GM23338 (cell line): ENCODE measurements around the gene C12orf42.

Experiments
- CREB1 ChIP-seq: fragments of 250-450 bp; sonication (Bioruptor Pico); IDR thresholded peaks from 2 replicates; pipeline ENCODE4 v1.5.0; 2020; ENCODE audit warnings: low read depth, mild to moderate bottlenecking, moderate library complexity
- EZH2 ChIP-seq: fragments of 200-600 bp; sonication (generic); IDR thresholded peaks from one replicate; pipeline ENCODE4 v1.8.0; 2017; ENCODE audit warnings: antibody characterized with exemption, mild to moderate bottlenecking, low read depth; ENCODE audit not compliant: unreplicated experiment
- EZH2phosphoT487 ChIP-seq: fragments of 200-600 bp; sonication (generic); IDR thresholded peaks from one replicate; pipeline ENCODE4 v1.8.1; 2018; ENCODE audit warnings: antibody characterized with exemption; ENCODE audit not compliant: unreplicated experiment
- JUNB ChIP-seq: IDR thresholded peaks from one replicate; pipeline ENCODE4 v1.6.1; 2016; ENCODE audit warnings: antibody characterized with exemption; ENCODE audit not compliant: unreplicated experiment
- POLR2AphosphoS5 ChIP-seq: IDR thresholded peaks from 2 replicates; pipeline ENCODE4 v1.6.1; 2016; ENCODE audit warnings: antibody characterized with exemption, low read depth
- STAT1 ChIP-seq: IDR thresholded peaks from one replicate; pipeline ENCODE4 v1.6.1; 2016; ENCODE audit warnings: antibody characterized with exemption; ENCODE audit not compliant: unreplicated experiment
- ZNF331 ChIP-seq: fragments of 250-450 bp; sonication (Bioruptor Pico); IDR thresholded peaks from 2 replicates; pipeline ENCODE4 v1.5.0; 2020; ENCODE audit warnings: low read depth, mild to moderate bottlenecking, moderate library complexity
- TF ChIP-seq, protein P1 (sequence below), 2 experiments: fragments of 200-600 bp in 1 of 2; sonication (generic) in 1 of 2; conservative IDR thresholded peaks; 2 replicates each; pipeline versions ENCODE4 v1.5.1 to v1.6.1; 2016 to 2017; ENCODE audit warnings: antibody characterized with exemption in 2 of 2, low read depth in 2 of 2, mild to moderate bottlenecking in 2 of 2, moderate library complexity in 1 of 2
- TF ChIP-seq, protein P2 (sequence below): IDR thresholded peaks from one replicate; pipeline ENCODE4 v1.6.1; 2018; ENCODE audit warnings: antibody characterized with exemption; ENCODE audit not compliant: unreplicated experiment

DNA sequence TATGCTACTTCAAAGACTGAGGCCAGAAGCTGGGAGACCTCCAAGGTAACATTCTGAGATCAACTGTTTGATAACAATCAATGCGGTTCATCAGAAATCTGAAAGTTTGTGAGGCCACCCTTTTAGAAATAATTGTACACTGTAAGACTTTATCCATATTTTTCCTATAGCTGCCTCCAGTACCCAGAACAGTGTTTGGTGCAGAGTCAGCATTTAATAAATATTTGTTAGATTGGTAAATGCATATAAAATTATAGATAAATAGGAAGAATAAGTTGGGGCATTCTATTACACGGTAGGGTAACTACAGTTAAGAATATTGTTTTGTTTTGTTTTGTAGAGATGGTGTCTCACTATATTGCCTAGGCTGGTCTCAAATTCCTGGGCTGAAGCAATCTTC, 141.4 kb downstream of the C12orf42 start:
- TF ChIP-seq, protein P1, sequence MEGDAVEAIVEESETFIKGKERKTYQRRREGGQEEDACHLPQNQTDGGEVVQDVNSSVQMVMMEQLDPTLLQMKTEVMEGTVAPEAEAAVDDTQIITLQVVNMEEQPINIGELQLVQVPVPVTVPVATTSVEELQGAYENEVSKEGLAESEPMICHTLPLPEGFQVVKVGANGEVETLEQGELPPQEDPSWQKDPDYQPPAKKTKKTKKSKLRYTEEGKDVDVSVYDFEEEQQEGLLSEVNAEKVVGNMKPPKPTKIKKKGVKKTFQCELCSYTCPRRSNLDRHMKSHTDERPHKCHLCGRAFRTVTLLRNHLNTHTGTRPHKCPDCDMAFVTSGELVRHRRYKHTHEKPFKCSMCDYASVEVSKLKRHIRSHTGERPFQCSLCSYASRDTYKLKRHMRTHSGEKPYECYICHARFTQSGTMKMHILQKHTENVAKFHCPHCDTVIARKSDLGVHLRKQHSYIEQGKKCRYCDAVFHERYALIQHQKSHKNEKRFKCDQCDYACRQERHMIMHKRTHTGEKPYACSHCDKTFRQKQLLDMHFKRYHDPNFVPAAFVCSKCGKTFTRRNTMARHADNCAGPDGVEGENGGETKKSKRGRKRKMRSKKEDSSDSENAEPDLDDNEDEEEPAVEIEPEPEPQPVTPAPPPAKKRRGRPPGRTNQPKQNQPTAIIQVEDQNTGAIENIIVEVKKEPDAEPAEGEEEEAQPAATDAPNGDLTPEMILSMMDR (conservative IDR thresholded peaks at IDR 0.05; ENCODE audit: low read depth in 2 of 2) = no peak
- TF ChIP-seq POLR2AphosphoS5 = no peak
- no peak for TF ChIP-seq ZNF331 (CRISPR knock-in tag)
- TF ChIP-seq, protein P2, sequence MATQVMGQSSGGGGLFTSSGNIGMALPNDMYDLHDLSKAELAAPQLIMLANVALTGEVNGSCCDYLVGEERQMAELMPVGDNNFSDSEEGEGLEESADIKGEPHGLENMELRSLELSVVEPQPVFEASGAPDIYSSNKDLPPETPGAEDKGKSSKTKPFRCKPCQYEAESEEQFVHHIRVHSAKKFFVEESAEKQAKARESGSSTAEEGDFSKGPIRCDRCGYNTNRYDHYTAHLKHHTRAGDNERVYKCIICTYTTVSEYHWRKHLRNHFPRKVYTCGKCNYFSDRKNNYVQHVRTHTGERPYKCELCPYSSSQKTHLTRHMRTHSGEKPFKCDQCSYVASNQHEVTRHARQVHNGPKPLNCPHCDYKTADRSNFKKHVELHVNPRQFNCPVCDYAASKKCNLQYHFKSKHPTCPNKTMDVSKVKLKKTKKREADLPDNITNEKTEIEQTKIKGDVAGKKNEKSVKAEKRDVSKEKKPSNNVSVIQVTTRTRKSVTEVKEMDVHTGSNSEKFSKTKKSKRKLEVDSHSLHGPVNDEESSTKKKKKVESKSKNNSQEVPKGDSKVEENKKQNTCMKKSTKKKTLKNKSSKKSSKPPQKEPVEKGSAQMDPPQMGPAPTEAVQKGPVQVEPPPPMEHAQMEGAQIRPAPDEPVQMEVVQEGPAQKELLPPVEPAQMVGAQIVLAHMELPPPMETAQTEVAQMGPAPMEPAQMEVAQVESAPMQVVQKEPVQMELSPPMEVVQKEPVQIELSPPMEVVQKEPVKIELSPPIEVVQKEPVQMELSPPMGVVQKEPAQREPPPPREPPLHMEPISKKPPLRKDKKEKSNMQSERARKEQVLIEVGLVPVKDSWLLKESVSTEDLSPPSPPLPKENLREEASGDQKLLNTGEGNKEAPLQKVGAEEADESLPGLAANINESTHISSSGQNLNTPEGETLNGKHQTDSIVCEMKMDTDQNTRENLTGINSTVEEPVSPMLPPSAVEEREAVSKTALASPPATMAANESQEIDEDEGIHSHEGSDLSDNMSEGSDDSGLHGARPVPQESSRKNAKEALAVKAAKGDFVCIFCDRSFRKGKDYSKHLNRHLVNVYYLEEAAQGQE = no peak
- no peak for TF ChIP-seq EZH2
- TF ChIP-seq JUNB = no peak
- TF ChIP-seq STAT1 = no peak
- TF ChIP-seq EZH2phosphoT487 = no peak
- no peak for TF ChIP-seq CREB1 (CRISPR knock-in tag)
